ENCODE results near the gene KIRREL3. TPM values are rescaled to one million over a fixed set of nuclear protein-coding genes. Genes with fewer than 3 reads are reported as not detected.
A peak's percentile ranks its signal among the peaks of the same experiment; 100 is the strongest.

KIRREL3 gene
- total and polyA plus RNA-seq, 2 of the 8 experiments (the other 6 are each of a cell fraction or from before 2014, with no cell fraction given), result 0.29 to 0.32 TPM

- no peaks in the 10 kb centered on the region for H3K79me2 ChIP-seq (ENCODE audit: control insufficient read depth in 1 of 2, insufficient read depth in 2 of 2, low read length in 2 of 2)
- H3K4me2 ChIP-seq (ENCODE audit: insufficient read depth in 1 of 2, low read depth in 2 of 2, low read length in 2 of 2), result no peak overlapping the region
- peak overlapping the region; percentile 10 for H3K4ac ChIP-seq (replicated peaks; ENCODE audit: insufficient read length, low read depth, low read length)
- no peak overlapping the region for H2BK120ac ChIP-seq (replicated peaks; ENCODE audit: low read depth, low read length)
- no peak overlapping the region for H3K9ac ChIP-seq (replicated peaks in 1 of 4; ENCODE audit: extremely low read depth in 1 of 4, low read depth in 3 of 4, low read length in 3 of 4)
- no peak for TF ChIP-seq FOSL1 (IDR thresholded peaks at IDR 0.05; ENCODE audit: insufficient read depth, low read depth, low read length)
- TF ChIP-seq RAD21 (IDR thresholded peaks at IDR 0.05 in 1 of 2, conservative IDR thresholded peaks at IDR 0.05 in 1 of 2; ENCODE audit: low read depth in 2 of 2, low read length in 2 of 2), result peak; percentile 44 to 65
- TF ChIP-seq, protein P1, sequence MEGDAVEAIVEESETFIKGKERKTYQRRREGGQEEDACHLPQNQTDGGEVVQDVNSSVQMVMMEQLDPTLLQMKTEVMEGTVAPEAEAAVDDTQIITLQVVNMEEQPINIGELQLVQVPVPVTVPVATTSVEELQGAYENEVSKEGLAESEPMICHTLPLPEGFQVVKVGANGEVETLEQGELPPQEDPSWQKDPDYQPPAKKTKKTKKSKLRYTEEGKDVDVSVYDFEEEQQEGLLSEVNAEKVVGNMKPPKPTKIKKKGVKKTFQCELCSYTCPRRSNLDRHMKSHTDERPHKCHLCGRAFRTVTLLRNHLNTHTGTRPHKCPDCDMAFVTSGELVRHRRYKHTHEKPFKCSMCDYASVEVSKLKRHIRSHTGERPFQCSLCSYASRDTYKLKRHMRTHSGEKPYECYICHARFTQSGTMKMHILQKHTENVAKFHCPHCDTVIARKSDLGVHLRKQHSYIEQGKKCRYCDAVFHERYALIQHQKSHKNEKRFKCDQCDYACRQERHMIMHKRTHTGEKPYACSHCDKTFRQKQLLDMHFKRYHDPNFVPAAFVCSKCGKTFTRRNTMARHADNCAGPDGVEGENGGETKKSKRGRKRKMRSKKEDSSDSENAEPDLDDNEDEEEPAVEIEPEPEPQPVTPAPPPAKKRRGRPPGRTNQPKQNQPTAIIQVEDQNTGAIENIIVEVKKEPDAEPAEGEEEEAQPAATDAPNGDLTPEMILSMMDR (IDR thresholded peaks at IDR 0.05; ENCODE audit: control extremely low read depth in 1 of 3, insufficient read depth in 1 of 3, low read depth in 1 of 3, low read length in 3 of 3), result peak; percentile 2 to 44 (median 28); a peak in 3 of 4 replicates
- DNase-seq (ENCODE audit: low read depth in 1 of 2, low spot score in 2 of 2), result no peak
- H2BK12ac ChIP-seq (ENCODE audit: low read depth, low read length), result no peak overlapping the region
- POLR2A ChIA-PET (ENCODE audit: partially characterized antibody), result interaction anchor here (0.5 kb wide), 1 partner anchor 771 kb away, joined by 5 read pairs; no protein-coding TSS in a partner anchor
- no peak overlapping the region for H2BK20ac ChIP-seq (ENCODE audit: low read length)
- H4K91ac ChIP-seq (replicated peaks; ENCODE audit: insufficient read length, low read length), result no peak overlapping the region
- H3K23me2 ChIP-seq (ENCODE audit: low read depth, low read length), result no peaks in the 10 kb centered on the region; the same call in 1 of the 2 replicates
- H2AK5ac ChIP-seq (ENCODE audit: low read depth, low read length), result no peak overlapping the region
- H4K8ac ChIP-seq (ENCODE audit: extremely low read depth, insufficient read depth, low read length), result no peak overlapping the region
- peaks cover 0 to 6% (median 2%) of the 10 kb centered on the region in 4 experiments; a peak in 3 of 7 replicates for H3K27me3 ChIP-seq (replicated peaks in 1 of 4; ENCODE audit: control insufficient read depth in 3 of 4, extremely low read depth in 1 of 4, insufficient read depth in 3 of 4, low read length in 3 of 4)
- H4K5ac ChIP-seq (ENCODE audit: insufficient read length, low read depth, low read length), result no peak overlapping the region
- H3K4me3 ChIP-seq (ENCODE audit: extremely low read depth in 1 of 4, insufficient read depth in 2 of 4, low read depth in 3 of 4, low read length in 4 of 4), result no peak overlapping the region
- H3K9me3 ChIP-seq (ENCODE audit: insufficient read depth in 2 of 2, low read depth in 1 of 2, low read length in 1 of 2), result no peaks in the 10 kb centered on the region
- no peaks in the 10 kb centered on the region for H4K20me1 ChIP-seq (replicated peaks in 1 of 2; ENCODE audit: control insufficient read depth in 1 of 2, insufficient read depth in 2 of 2, low read length in 2 of 2)
- H3K27ac ChIP-seq (ENCODE audit: low read depth, low read length), result no peak overlapping the region
- no peak overlapping the region for H2AFZ ChIP-seq (ENCODE audit: low read length)
- no peak overlapping the region for H3K14ac ChIP-seq (ENCODE audit: insufficient read length)
- no peaks in the 10 kb centered on the region for H3K36me3 ChIP-seq (ENCODE audit: control insufficient read depth in 2 of 4, insufficient read depth in 4 of 4, low read length in 3 of 4)
- H3K79me1 ChIP-seq (ENCODE audit: low read depth, low read length), result no peaks in the 10 kb centered on the region
- no peak overlapping the region for H2BK15ac ChIP-seq (ENCODE audit: low read length)
- 78% methylated on average over 4 of the region's 4 CpGs; no CpG with 5 or more reads in 1 of the 2 experiments for WGBS, 2 experiments (ENCODE audit: extremely low coverage in 1 of 2, insufficient coverage in 1 of 2, insufficient read length in 1 of 2, insufficient replicate concordance in 2 of 2, low coverage in 1 of 2, low lambda C conversion rate in 2 of 2, missing lambda C conversion rate in 1 of 2)
- H3K56ac ChIP-seq (replicated peaks; ENCODE audit: insufficient read length, low read depth, low read length), result no peak overlapping the region
- CTCF ChIA-PET (ENCODE audit: partially characterized antibody), result interaction anchor here (0.9 to 6.8 kb wide), 8 partner anchors 9 to 257 kb away, joined by 3 to 48 read pairs (median 3); no protein-coding TSS in a partner anchor
- 0 out of 2 replicates have a peak overlapping the region, but pooled peaks have one; percentile 6 for H3K18ac ChIP-seq (ENCODE audit: extremely low read depth, low read length)
- peaks cover 0 to 6% (median 2%) of the 10 kb centered on the region in 4 experiments; a peak in 3 of 7 replicates for H3K4me1 ChIP-seq (replicated peaks in 1 of 4; ENCODE audit: control insufficient read depth in 3 of 4, insufficient read depth in 4 of 4, low read length in 3 of 4)
- no peak for FAIRE-seq
- H2BK5ac ChIP-seq (ENCODE audit: low read depth, low read length), result no peak overlapping the region
- no peak overlapping the region for H3K23ac ChIP-seq (ENCODE audit: insufficient read length)
These were observed 433.2 kb downstream of the KIRREL3 start for GRCh38 chr11:126567419-126567818.

Measured in H1 (cell line).